ENCODE results near the gene TOB1.

Gene TOB1

GRCh38 chr17:50833510-50834428 is 32.4 kb downstream of the TOB1 start:
- no peak for TF ChIP-seq TAF1 (IDR thresholded peaks at IDR 0.05; ENCODE audit: borderline replicate concordance, insufficient read depth, low read length)
- no peak for TF ChIP-seq REST (IDR thresholded peaks at IDR 0.05; ENCODE audit: insufficient read depth in 1 of 2, low read depth in 2 of 2, low read length in 2 of 2)
- TF ChIP-seq FOXP2 (optimal IDR thresholded peaks at IDR 0.05; ENCODE audit: borderline replicate concordance, extremely low read depth, extremely low read length, insufficient read depth), result no peak
- no peak for TF ChIP-seq POLR2AphosphoS5 (IDR thresholded peaks at IDR 0.05; ENCODE audit: low read depth, low read length)
- no peak for TF ChIP-seq SIN3A (IDR thresholded peaks at IDR 0.05; ENCODE audit: borderline replicate concordance, insufficient read depth, low read length)

GRCh38 chr17:50832864-50833381 is 33.2 kb downstream of the TOB1 start:
- TF ChIP-seq SIN3A (IDR thresholded peaks at IDR 0.05; ENCODE audit: borderline replicate concordance, insufficient read depth, low read length) (no peak), POLR2AphosphoS5 (IDR thresholded peaks at IDR 0.05; ENCODE audit: low read depth, low read length) (no peak), TAF1 (IDR thresholded peaks at IDR 0.05; ENCODE audit: borderline replicate concordance, insufficient read depth, low read length) (no peak), REST (IDR thresholded peaks at IDR 0.05; ENCODE audit: insufficient read depth in 1 of 2, low read depth in 2 of 2, low read length in 2 of 2) (no peak), FOXP2 (optimal IDR thresholded peaks at IDR 0.05; ENCODE audit: borderline replicate concordance, extremely low read depth, extremely low read length, insufficient read depth) (no peak)

- TF ChIP-seq SIN3A (IDR thresholded peaks at IDR 0.05; ENCODE audit: borderline replicate concordance, insufficient read depth, low read length), result no peak
- no peak for TF ChIP-seq TAF1 (IDR thresholded peaks at IDR 0.05; ENCODE audit: borderline replicate concordance, insufficient read depth, low read length)
- no peak for TF ChIP-seq REST (IDR thresholded peaks at IDR 0.05; ENCODE audit: insufficient read depth in 1 of 2, low read depth in 2 of 2, low read length in 2 of 2)
- TF ChIP-seq FOXP2 (optimal IDR thresholded peaks at IDR 0.05; ENCODE audit: borderline replicate concordance, extremely low read depth, extremely low read length, insufficient read depth), result no peak
- no peak for TF ChIP-seq POLR2AphosphoS5 (IDR thresholded peaks at IDR 0.05; ENCODE audit: low read depth, low read length)
These were observed 33.8 kb downstream of the TOB1 start for GRCh38 chr17:50832267-50832863.

GRCh38 chr17:50831471-50831928 is 34.7 kb downstream of the TOB1 start:
- TF ChIP-seq SIN3A (IDR thresholded peaks at IDR 0.05; ENCODE audit: borderline replicate concordance, insufficient read depth, low read length) (no peak), POLR2AphosphoS5 (IDR thresholded peaks at IDR 0.05; ENCODE audit: low read depth, low read length) (no peak), FOXP2 (optimal IDR thresholded peaks at IDR 0.05; ENCODE audit: borderline replicate concordance, extremely low read depth, extremely low read length, insufficient read depth) (no peak), REST (IDR thresholded peaks at IDR 0.05; ENCODE audit: insufficient read depth in 1 of 2, low read depth in 2 of 2, low read length in 2 of 2) (no peak), TAF1 (IDR thresholded peaks at IDR 0.05; ENCODE audit: borderline replicate concordance, insufficient read depth, low read length) (no peak)
